Left renal cortex interstitium (tissue), 4 donors: ENCODE results near the gene NOL9. TPM values are rescaled to one million over a fixed set of nuclear protein-coding genes. Genes with fewer than 3 reads are reported as not detected.
"Not testable (repeated sequence)": the region's sequence is repeated elsewhere in the genome, so short reads cannot be mapped to it uniquely, and the experiment has no call there.

ENCODE experiments used
- DNase-seq, 4 donors: peaks; one replicate each; pipeline ENCODE4 v3.0.0-alpha.2; 2013; ENCODE audit warnings: low read depth in 4 of 4, low spot score in 2 of 4, missing footprints in 1 of 4
- polyA plus RNA-seq, 4 donors: library from polyadenylated mRNA; unstranded; fragments of 120-200 nt; gene quantifications; one replicate each; pipeline ENCODE4 v1.2.1, GENCODE V29; 2013; ENCODE audit not compliant: insufficient read length in 4 of 4

NOL9 gene
- polyA plus RNA-seq, 4 donors = 11.9 to 27.5 (median 19.9) TPM

DNA sequence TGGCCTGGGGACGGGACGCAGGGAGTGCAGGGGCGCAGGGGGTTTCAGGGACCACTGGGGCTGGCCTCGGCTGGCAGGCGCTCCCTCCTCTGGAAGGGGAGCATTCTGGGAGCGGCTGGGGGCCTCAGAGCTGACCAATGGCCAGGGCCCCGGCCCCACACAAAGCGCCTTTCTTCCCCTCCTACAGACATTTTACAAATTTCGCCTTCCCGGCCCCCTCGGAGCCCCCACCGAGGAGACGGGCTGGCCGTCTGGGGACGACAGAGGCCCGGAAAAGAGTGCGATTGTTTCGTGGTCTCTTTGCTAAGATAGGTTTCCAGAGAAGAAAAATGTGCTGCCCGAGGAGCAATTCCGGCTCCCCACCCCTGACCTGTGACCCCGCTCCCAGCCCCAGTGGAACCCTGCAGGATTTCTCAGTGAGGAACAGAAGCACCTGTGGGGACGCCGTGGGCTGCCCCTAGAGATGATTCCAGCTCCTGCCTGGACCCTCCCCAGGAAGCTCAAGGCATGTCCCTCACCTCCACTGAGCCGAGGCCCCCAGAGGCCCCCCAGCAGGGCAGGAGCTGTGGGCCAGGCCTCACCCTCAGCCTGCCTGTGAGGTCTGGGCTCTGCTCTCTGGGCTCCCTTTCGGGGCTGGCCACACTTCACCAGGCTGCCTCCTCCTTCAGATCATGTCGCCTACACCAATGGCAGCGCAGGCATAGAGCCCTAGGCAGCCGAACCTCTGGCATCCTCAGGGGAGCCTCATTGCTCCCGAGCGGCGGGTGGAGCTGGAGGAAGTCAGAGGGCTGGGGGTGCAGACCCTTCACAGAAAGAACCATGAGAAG is 47.9 kb downstream of the NOL9 start:
- no peak for DNase-seq

DNA sequence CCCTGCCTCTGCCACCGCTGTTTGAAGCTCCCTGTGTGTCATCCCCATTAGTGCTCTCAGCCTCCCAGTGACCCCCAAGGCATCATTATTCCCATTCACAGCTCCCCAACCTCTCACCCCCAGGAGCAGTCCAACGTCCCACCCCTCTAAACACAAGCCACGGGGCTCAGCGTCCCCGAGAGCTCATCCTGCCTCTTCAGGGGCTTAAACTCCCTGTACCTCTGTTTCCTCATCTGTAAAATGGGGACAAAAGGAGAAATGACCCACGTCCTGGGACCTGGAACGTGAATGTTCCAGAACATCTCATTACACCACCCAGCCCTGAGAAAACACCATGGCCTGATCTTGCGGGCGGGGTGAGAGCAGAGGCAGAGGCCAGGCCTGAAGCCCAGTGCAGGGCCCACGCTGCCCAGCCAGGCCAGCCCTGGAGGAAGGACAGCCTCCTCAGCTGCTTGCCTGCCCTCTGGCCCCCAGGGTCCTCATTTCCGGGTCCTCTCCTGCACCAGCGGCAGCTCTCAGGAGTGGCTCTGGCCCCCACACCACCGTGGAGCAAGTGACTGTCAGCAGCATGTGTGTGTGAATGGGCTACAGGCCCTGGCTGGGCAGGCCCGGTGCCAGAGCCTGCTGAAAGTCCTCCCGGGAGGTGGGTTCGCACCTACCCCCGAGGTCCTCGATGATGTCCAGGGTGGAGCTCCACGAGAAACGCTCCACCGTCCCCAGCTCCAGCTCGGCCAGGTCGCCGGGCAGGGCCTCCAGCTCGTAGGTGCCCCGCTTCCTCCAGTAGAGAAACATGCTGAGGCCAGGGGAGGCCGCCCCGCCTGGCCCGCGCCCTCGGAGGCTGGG is 48.7 kb downstream of the NOL9 start:
- no peak for DNase-seq

DNA sequence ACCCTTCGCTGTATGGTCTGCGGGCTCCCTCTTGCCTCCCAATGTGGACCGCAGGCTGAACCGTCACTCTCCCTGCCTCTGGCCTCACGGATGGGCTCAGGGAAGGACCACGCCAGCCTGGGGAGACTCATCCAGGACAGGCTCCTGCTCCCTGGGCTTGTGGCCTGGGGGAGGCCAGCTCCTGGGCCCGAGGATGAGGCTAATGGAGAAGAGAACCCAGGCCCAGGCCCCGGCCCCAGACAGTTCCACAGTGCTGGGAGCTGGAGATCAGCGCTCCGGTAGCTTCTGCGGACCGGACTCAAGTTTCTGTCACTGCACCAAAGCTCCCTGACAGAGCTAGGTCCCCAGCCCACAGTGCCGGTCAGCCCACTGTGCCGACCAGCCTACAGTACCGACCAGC is 49.4 kb downstream of the NOL9 start:
- DNase-seq = no peak

DNA sequence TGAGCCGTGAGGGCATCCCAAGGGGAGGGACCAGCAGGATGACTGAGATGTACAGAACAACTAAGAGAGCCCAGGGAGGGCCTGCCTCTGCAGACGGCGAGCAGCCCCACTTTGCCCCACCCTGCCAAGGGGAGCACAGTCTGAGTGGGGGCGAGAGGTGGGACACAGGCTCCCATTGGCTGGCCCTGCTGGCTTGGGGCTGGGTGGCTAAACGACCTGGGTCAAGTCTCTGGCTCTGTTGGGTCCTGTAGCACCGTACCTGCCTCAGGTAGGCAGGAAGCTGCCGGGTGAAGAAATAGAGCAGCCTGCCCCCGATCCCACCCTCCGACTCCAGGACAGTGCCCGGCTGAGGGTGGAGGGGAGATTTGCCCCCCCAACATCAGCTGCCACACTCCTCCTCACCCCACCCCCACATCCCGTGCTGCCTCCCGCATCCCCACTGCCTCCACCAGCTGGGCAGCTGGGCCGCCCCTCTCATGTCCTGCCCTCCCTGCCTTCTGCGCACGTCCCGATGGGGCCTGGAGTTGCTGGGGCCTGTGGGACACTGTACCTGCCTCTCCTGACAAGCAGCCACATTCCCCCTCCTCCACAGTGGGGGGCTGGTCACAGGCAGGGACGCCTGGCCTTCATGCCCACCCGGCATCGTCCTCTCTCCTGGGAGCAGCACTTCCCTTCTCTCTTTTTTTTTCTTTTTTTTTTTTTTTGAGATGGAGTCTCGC is 50.3 kb downstream of the NOL9 start:
- no peak for DNase-seq

DNA sequence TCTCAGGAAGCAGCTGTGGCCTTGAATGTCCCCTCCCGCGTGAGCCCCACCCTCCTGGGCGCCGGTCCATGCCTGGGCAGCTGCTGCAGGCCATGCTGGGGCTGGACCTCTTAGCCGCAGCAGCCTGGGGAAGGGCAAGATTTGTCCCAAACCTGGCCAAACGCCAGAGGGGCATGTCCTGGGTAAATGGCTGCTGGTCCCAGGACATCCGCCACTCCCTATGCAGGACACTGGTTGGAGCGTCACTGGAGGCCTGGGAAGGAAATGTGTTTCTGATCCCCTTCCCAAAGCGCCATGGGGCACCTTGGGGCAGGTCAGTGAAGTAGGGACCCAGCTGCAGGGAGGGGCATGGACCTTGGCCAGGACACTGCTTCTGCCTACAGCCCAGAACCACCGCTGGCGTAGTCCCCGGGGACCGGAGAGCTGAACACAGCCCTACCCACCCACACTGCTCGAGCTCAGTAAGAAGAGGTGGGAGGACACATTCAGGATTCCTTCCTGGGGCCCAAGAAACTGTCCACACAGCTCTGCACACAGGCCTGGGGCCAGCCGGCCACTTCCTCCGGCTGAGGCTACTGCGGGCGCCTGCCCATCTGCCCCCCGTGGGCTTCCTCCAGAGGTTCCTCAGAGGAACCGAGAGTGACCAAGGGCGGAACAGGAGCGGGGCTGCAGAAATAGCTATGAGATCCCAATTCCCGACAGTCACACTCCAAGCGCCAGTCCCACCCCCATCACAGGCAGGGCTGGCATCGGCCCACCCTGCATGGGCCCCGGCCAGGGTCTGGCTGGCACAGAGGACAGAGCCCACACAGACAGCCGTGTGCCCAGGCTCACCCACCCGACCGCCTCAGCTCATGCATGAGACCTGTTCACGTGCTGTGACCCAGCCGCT is 52.1 kb downstream of the NOL9 start:
- no peak for DNase-seq

DNA sequence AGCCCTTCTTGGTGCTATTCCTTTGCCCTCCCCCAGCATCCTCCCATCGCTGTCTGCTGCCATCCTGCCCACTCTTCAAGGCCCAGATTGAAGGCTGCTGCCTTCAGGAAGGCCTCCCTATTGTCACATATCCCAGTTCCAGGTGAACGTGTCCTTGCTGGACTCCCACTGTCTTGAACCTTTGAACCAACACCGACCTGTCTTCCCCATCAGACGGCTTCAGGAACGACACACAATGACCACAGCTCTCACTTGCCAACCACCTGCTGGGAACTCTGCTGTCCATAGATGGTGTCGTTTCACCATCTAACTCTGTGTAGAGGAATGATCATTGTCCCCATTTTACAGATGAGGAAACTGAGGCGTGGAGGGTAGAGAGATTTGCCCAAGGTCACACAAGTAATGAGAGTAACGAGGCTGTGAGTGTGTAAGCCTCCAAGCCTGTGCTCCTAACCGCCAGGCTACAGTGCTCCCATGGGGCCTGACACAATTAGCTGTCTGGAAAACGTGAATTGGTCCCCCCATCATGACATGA is 53.0 kb downstream of the NOL9 start:
- DNase-seq = no peak

DNA sequence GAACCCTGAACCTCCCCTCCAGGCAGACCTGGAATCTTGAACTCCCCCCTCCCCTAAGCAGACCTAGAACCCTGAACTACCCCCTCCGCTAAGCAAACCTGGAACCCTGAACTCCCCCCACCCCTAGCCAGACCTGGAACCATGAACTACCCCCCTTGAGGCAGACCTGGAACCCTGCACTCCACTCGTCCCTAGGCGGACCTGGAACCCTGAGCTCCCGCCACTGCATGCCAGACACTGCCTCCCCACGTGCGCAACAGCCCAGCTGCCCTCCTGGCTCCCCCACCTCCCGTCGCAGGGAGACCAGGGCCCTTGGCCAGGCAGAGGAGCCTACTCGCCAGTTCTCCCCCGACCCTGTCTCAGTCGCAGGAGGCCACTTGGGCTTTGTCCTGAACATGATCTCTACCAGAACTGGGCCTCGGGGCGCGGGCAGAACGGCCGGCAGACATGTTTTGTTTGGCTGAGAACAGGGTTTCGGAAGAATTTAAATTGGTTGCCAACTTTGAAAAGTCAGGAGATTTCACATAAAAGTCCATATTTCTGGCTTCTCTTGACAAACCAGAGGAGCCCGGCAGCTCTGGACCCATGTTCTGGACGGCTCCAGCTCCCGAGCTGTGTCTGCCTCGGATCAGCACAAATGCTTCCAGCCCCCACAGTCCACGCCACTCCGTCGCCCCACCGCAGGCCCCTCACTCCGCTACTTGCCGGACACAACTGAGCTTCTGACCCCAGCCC is 53.6 kb downstream of the NOL9 start:
- no peak for DNase-seq

DNA sequence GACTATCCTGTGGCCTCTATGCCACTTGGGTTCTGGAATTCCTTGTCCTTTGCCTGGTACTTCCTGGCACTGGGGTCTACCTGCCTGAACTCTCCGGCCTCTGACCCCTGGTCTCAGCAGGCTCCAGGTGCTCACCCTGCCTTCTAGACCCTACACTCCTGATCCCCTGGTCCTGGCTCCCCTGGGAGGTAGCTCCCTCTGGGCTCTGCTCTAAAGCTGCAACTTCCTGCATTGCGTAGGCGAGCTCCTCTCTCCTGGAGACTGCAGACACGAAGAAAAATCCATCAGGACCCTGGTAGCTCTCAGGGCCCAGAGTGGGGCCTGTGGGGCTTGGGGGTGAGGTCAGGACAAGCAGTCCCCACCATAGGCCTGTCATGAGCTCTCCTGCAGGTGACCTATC is 55.0 kb downstream of the NOL9 start:
- DNase-seq = no peak

DNA sequence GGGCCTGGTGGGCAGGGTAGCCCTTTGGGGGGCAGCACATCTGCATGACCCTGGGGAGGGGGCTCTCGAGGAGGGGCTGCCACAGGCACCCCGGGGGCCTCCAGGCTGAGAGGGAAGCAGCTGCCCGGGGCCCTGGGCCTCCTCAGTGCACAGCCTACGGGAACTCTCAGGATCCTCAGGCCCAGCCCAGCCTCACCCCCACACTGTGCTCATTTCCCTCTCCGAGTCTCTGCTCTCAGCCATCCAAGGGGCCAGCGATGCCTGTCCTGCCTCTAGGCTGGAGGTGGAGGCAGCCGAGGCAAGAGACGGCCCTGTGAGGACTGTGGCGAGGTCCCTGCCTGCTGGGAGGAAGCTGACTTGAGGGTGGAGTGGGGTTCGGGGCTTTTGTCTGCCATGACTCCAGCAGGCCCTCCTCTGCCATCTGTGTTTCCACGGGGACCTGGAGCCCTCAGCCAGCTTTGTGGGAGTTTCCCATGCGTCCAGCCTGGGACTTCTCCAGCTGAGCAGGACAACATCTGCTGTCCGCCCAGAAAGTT is 55.7 kb downstream of the NOL9 start:
- DNase-seq = no peak

DNA sequence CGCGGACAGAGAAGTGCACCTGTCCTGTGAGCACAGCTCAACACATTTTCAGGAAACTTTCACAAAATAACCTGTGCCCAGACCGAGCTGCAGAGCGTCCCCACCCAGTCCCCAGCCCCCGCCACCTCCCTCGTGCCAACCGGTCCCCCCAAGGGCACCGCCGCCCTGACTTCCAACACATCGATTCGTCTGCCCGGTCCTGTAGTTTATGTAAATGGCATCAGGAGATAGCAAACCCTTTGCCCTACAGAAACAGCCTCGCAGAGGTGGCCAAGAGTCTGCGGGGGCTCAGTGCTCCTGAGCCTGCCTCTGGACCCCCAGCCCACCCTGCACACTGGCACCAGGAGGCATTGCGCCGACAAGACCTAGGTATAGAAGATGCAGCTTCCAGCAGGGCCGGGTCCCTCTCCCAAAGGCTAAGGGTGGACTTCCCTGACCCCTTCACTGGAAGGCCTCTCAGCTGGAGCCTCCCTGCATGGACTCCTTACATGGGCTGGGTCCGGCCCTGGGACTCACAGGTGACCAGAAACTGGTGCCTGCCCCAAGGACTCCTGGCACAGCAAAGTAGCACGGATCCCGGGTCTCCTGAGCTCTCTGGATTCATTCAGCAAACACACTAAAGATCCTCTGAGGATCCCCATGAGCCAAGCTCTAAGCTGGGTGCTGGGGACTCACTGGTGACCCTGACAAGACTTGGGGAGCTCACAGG is 56.3 kb downstream of the NOL9 start:
- DNase-seq = no peak

DNA sequence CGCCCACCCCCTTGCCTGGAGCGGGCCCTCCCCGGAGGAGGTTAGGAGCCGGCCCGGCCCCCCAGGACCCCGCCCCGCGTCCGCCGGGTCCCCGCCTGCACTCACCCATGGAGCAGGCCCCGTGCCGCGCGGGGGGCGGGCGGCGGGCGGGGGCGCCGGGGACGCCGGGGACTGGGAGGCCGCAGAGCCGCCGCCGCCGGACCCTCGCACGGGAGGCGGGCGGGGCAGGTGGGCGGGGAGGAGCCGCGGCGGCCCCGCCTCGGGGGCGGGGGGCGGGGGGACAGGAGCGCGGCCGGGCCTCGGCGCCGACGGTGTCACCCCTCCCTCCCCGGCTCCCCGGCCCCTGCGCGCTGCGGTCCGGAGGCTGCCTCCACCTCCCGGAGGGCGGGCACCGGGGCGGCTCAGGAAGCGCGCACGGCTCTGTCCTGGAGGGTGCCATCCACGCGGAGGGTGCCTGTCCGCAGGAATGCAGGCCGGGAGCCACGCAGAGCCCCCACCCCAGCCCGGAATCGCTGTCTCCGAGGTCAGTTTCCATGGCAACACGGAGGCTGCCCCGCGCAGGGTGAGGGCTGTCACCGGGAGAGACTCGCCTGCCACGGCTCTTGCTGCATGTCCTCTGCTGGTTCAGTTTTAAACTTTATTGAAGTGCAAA is 57.0 kb downstream of the NOL9 start:
- no peak for DNase-seq

DNA sequence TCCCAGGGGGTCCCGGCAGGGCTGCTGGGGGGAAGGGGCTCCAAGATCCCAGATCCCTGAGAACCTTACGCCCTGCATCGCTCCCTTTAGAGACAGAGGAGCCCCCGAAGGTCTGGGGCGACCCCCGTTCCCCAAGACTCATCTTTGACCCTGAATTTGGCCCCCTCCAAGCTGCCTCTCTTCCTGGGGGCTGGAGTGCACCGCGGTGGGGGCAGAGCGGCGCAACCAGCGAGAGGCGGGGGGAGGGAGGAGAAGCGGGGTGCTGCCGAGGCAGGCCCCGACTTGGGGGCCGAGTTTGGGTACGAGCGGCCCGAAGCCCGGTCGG is 57.5 kb downstream of the NOL9 start:
- no peak for DNase-seq

DNA sequence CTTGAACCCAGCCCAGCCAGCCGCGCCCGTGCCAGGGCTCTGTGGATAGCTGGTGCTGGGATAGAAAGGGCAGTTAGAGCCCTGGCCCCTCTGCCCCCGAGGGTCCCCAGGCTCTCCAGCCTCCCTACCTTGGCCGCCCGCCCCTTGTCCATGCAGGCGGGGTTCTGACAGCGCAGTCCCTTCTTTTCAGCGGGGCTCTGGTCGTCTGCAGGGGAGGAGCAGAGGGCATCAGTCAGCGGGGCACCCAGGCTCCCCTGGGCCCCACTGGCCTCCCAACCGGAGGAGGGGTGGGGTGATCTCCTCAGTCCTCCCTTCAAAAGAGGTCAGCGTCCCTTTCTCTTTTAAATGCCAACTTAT is 58.0 kb downstream of the NOL9 start:
- no peak for DNase-seq

DNA sequence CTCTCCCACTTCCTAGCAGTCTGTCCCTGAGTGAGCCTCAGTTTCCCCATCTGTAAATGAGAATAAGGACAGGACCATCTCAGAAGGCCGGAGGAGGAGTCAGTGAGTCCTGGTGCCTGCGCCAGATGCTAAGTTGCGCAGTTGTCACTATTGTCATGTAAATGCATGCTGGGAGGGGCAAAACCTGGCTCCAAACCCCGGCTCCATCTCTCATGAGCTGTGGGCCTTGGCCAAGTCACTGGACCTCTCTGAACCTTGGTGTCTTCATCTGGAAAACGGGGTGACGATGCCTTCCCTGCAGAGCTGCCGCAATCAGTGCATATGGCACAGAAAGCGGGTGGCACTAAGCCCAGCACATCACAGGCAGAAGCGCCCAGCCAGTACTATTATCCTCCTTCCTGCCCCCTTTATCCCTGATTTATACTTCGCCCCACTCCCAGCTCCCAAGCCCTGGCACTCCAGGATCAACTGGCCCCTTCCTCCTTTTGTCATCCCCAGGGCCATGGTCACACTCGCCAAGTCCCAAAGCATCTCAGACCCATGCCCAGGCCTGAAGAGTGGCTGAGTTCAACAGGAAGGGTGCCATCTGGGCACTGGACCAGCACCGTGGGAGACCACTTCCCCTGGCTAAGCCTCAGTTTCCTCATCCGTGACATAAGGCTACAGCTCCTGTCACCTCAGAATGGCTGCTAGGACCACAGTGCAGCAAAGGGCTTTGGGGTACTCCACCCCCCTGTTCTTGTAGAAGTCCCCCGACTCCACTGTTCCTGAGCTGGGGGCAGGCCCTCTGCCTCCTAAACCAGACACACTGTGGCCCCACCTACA is 58.6 kb downstream of the NOL9 start:
- no peak for DNase-seq

DNA sequence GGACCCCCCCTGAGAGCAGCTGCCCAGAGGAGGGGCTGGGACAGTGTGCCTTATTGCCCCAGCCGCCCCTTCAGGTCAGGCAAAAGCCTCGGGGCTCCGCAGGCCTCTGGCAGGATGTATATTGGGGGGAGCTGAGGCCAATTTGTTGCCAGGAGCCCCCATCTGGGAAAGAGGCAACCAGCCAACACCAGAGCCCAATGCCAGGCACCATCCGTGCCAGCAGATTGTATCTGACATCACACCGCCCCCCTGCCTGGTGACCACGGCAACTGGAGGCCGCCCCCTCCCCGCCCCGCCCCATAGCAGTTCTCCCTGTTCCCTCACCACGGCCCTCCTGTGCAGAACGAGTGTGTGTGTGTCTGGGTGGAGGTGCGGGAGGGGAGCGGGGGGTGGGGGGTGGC is 59.3 kb downstream of the NOL9 start:
- DNase-seq = no peak

DNA sequence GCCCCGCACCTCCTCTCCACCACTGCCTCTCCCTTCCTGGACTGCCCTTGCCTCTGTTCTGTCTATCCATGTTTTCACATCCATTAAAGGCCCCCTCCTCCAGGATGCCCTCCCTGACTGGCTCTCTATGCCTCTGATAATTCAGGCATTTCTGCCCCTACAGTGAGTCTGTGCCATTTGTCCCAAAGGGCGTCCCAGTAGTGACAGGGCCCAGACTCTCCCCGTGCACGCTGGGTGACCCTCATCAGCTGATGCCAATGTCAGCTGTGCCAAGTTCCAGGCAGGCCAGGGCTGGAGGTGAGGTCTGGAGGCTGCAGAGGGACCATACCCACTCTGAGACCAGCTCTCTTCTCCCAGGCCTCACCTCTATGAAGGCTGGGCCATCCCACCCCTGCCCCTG is 59.7 kb downstream of the NOL9 start:
- DNase-seq = no peak

DNA sequence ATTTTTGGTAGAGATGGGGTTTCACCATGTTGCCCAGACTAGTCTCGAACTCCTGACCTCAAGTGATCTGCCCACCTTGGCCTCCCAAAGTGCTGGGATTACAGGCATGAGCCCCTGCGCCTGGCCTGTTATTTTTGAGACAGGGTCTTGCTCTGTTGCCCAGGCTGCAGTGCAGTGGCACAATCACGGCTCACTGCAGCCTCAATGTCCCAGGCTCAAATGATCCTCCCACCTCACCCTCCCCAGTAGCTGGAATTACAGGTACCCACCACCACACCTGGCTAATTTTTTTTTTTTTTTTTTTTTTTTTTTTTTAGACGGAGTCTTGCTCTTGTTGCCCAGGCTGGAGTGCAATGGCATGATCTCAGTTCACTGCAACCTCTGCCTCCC is 60.5 kb downstream of the NOL9 start:
- DNase-seq = not testable (repeated sequence)
